ENCODE data around the gene PIP4K2A.

DNA sequence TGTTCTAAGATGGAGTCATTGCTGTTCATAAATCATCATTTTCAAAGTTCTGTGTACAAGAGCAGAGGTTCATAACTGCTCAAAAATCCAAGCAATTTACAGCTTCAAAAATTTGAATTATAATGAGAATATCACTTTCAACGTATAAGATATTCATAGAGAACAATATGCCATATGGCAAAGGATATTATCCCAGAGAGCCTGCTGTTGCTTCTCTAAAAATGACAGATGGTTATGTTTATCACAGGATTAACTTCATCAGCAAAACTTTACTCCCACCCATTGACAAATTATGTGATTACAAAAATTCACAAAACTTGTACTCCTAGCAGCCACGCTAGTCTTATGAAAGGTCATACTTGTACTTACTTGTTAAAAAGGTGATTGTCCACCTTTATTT, 105.1 kb downstream of the PIP4K2A start:
- TF ChIP-seq YY1 (IDR thresholded peaks at IDR 0.05; ENCODE audit: insufficient read depth, insufficient read length) (no peak), ZNF274 (IDR thresholded peaks at IDR 0.05; ENCODE audit: low read depth, low read length) (no peak), SUZ12 (IDR thresholded peaks at IDR 0.05; ENCODE audit: extremely low read depth, insufficient read depth, insufficient read length) (no peak)
